Measurements from ENCODE around the gene CGAS. TPM values are rescaled to one million over a fixed set of nuclear protein-coding genes. Genes with fewer than 3 reads are reported as not detected.

The CGAS gene
- total RNA-seq, 1 experiment from 2014 or later, result 6.4 TPM

GRCh38 chr6:73413102-73413501, 39.0 kb downstream of the CGAS start (continued):
- no peak for TF ChIP-seq SOX15 (CRISPR knock-in tag; IDR thresholded peaks at IDR 0.05)
- no peak for TF ChIP-seq ZNF512 (CRISPR knock-in tag; IDR thresholded peaks at IDR 0.05; ENCODE audit: borderline replicate concordance)
- TF ChIP-seq E2F4 (CRISPR knock-in tag; IDR thresholded peaks at IDR 0.05; ENCODE audit: borderline replicate concordance, low read depth), result no peak
- no peak for TF ChIP-seq ZNF232 (CRISPR knock-in tag; IDR thresholded peaks at IDR 0.05)
- TF ChIP-seq, protein P1, sequence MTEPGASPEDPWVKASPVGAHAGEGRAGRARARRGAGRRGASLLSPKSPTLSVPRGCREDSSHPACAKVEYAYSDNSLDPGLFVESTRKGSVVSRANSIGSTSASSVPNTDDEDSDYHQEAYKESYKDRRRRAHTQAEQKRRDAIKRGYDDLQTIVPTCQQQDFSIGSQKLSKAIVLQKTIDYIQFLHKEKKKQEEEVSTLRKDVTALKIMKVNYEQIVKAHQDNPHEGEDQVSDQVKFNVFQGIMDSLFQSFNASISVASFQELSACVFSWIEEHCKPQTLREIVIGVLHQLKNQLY (CRISPR knock-in tag; IDR thresholded peaks at IDR 0.05), result no peak

DNA sequence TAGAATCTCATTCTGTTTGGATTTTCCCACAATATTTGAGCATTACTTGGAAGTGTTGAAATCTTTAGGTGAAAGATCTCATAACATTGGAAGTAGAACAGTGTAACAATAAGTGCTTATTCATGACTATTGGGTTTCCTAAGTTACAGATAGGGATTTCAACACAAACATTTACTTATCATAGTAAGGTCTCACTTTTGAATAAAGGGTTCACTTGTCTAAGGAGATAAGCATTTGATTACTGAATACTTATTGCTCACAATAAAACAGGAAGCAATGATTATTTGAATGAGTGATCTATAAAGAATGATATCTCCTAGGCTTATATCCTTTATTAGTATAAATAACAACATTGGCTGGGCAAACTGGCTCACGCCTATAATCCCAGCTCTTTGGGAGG, 42.7 kb downstream of the CGAS start:
- ChIA-PET POLR2A (no interaction called here), CTCF (no interaction called here)
- Mint-ChIP-seq H3K27me3 (ENCODE audit: low read depth) (no peaks in the 10 kb centered on the region), H3K4me3 (no peak overlapping the region), H3K9me3 (no peaks in the 10 kb centered on the region), H3K27ac (no peak overlapping the region), H3K4me1 (no peaks in the 10 kb centered on the region), H3K36me3 (no peaks in the 10 kb centered on the region)
- ATAC-seq, result no peak
- no peak for DNase-seq (ENCODE audit: low spot score)
- TF ChIP-seq SMAD4 (CRISPR knock-in tag; IDR thresholded peaks at IDR 0.05) (no peak), PRRX2 (CRISPR knock-in tag; IDR thresholded peaks at IDR 0.05) (no peak), ZNF512 (CRISPR knock-in tag; IDR thresholded peaks at IDR 0.05; ENCODE audit: borderline replicate concordance) (no peak), TEAD4 (CRISPR knock-in tag; IDR thresholded peaks at IDR 0.05) (no peak), AR (CRISPR knock-in tag; IDR thresholded peaks at IDR 0.05) (no peak), GTF2I (CRISPR knock-in tag; conservative IDR thresholded peaks at IDR 0.05) (no peak), ESRRA (CRISPR knock-in tag; IDR thresholded peaks at IDR 0.05; ENCODE audit: borderline replicate concordance) (no peak), JUN (CRISPR knock-in tag; IDR thresholded peaks at IDR 0.05) (no peak), MYBL2 (CRISPR knock-in tag; IDR thresholded peaks at IDR 0.05) (no peak), SP1 (CRISPR knock-in tag; conservative IDR thresholded peaks at IDR 0.05) (no peak)
- TF ChIP-seq, protein P2, sequence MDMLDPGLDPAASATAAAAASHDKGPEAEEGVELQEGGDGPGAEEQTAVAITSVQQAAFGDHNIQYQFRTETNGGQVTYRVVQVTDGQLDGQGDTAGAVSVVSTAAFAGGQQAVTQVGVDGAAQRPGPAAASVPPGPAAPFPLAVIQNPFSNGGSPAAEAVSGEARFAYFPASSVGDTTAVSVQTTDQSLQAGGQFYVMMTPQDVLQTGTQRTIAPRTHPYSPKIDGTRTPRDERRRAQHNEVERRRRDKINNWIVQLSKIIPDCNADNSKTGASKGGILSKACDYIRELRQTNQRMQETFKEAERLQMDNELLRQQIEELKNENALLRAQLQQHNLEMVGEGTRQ (CRISPR knock-in tag; IDR thresholded peaks at IDR 0.05), result no peak
- TF ChIP-seq, protein P3, sequence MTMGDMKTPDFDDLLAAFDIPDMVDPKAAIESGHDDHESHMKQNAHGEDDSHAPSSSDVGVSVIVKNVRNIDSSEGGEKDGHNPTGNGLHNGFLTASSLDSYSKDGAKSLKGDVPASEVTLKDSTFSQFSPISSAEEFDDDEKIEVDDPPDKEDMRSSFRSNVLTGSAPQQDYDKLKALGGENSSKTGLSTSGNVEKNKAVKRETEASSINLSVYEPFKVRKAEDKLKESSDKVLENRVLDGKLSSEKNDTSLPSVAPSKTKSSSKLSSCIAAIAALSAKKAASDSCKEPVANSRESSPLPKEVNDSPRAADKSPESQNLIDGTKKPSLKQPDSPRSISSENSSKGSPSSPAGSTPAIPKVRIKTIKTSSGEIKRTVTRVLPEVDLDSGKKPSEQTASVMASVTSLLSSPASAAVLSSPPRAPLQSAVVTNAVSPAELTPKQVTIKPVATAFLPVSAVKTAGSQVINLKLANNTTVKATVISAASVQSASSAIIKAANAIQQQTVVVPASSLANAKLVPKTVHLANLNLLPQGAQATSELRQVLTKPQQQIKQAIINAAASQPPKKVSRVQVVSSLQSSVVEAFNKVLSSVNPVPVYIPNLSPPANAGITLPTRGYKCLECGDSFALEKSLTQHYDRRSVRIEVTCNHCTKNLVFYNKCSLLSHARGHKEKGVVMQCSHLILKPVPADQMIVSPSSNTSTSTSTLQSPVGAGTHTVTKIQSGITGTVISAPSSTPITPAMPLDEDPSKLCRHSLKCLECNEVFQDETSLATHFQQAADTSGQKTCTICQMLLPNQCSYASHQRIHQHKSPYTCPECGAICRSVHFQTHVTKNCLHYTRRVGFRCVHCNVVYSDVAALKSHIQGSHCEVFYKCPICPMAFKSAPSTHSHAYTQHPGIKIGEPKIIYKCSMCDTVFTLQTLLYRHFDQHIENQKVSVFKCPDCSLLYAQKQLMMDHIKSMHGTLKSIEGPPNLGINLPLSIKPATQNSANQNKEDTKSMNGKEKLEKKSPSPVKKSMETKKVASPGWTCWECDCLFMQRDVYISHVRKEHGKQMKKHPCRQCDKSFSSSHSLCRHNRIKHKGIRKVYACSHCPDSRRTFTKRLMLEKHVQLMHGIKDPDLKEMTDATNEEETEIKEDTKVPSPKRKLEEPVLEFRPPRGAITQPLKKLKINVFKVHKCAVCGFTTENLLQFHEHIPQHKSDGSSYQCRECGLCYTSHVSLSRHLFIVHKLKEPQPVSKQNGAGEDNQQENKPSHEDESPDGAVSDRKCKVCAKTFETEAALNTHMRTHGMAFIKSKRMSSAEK (CRISPR knock-in tag; IDR thresholded peaks at IDR 0.05; ENCODE audit: borderline replicate concordance), result no peak
- TF ChIP-seq, protein P4, sequence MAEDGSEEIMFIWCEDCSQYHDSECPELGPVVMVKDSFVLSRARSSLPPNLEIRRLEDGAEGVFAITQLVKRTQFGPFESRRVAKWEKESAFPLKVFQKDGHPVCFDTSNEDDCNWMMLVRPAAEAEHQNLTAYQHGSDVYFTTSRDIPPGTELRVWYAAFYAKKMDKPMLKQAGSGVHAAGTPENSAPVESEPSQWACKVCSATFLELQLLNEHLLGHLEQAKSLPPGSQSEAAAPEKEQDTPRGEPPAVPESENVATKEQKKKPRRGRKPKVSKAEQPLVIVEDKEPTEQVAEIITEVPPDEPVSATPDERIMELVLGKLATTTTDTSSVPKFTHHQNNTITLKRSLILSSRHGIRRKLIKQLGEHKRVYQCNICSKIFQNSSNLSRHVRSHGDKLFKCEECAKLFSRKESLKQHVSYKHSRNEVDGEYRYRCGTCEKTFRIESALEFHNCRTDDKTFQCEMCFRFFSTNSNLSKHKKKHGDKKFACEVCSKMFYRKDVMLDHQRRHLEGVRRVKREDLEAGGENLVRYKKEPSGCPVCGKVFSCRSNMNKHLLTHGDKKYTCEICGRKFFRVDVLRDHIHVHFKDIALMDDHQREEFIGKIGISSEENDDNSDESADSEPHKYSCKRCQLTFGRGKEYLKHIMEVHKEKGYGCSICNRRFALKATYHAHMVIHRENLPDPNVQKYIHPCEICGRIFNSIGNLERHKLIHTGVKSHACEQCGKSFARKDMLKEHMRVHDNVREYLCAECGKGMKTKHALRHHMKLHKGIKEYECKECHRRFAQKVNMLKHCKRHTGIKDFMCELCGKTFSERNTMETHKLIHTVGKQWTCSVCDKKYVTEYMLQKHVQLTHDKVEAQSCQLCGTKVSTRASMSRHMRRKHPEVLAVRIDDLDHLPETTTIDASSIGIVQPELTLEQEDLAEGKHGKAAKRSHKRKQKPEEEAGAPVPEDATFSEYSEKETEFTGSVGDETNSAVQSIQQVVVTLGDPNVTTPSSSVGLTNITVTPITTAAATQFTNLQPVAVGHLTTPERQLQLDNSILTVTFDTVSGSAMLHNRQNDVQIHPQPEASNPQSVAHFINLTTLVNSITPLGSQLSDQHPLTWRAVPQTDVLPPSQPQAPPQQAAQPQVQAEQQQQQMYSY (CRISPR knock-in tag; IDR thresholded peaks at IDR 0.05), result no peak
- TF ChIP-seq, protein P5, sequence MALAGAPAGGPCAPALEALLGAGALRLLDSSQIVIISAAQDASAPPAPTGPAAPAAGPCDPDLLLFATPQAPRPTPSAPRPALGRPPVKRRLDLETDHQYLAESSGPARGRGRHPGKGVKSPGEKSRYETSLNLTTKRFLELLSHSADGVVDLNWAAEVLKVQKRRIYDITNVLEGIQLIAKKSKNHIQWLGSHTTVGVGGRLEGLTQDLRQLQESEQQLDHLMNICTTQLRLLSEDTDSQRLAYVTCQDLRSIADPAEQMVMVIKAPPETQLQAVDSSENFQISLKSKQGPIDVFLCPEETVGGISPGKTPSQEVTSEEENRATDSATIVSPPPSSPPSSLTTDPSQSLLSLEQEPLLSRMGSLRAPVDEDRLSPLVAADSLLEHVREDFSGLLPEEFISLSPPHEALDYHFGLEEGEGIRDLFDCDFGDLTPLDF (CRISPR knock-in tag; IDR thresholded peaks at IDR 0.05), result no peak
